ENCODE measurements around the gene SETX.

- TF ChIP-seq POLR2A (IDR thresholded peaks at IDR 0.05) (no peak), CTCF (IDR thresholded peaks at IDR 0.05) (no peak)
These were observed 13.0 kb upstream of the SETX start for GRCh38 chr9:132367613-132368313.

Data from heart left ventricle (tissue), 13 donors.